Skeletal muscle cell (primary cell): ENCODE measurements around the gene CYLD.

ENCODE experiments used
- DNase-seq: peaks from one replicate; pipeline ENCODE4 v3.0.0-alpha.2; 2010; ENCODE audit warnings: low read depth
- H3K4me3 ChIP-seq: 2 replicates; pipeline ENCODE4 v1.5.1; 2011; ENCODE audit warnings: low read depth, mild to moderate bottlenecking, control low read depth, low read length, moderate library complexity

CYLD gene

DNA sequence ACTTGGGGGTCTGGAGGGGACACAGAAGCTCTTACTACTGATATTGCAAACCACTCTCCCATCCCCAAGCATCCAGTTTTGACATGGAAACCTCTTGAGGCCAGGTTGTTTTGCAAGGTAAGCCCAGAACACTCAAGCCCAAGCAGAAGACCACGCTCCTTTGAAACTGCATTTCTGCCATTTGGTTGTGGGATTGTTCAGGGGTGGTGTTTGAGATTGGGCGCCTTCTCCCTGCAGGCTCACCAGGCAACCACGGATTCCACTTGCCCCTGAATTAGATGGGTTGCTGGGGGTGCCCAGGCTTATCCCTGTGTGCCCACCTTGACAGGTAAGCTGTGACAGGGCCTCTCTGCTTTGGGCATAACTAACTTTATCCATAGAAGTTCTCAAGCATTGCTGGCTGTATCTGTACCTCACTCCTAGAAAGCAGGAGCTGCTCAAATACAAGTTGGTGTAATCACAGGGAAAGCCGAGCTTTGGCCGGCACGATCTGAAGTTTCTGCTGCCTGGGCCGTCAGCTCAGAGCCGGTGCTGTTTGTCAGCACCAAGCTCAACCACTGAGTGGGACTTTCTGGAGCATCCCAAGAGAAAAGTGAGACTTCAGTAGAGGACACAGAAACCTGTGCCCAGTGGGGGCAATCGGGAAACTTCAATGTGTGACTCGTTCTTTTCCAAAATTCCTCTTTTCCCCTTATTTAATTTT, 93.6 kb downstream of the CYLD start:
- no peak for DNase-seq
- H3K4me3 ChIP-seq, result no peak overlapping the region

DNA sequence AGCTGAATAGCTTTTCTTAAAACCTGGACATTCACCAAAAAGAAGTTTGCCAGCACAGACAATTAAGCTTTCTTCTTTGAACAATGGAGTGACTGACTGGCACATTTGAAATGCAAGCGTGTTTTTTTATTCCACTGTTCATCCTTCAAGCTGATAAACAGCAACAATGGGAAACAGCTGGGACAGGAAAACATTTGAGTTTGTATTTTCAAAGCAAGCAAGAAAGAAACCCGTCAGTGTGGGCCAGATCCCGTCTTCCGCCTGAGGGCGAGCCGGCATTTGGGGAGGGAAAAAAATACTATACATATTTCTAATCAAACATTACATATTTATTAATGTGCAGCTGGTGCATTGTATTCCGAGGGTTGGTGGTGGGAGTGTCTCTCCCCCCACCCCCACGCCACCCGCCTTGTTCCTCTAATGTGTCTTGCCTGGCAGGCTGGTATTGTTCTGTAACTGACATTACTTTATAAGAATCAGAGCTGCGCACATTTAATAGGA, 94.3 kb downstream of the CYLD start:
- DNase-seq, result no peak
- H3K4me3 ChIP-seq, result no peak overlapping the region

DNA sequence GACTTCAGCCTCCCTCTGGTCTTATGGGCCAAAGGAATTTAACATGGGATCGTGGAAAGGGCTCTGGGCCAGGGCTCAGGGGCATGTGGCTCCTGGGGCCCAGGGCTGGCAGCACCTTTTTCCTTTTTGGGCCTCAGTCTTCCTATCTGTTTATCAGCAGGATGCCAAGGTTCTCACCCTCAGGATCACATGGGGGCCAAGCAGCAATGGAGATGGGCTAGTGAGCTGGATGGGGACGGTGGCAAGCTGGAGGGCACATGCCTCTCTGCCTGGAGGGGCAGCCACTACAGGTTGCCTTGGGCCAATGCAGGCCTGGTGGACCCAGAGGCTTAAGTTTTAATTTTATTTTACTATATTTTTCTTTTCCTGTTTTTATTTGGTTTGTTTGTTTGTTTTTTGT, 95.4 kb downstream of the CYLD start:
- DNase-seq, result no peak
- no peak overlapping the region for H3K4me3 ChIP-seq

DNA sequence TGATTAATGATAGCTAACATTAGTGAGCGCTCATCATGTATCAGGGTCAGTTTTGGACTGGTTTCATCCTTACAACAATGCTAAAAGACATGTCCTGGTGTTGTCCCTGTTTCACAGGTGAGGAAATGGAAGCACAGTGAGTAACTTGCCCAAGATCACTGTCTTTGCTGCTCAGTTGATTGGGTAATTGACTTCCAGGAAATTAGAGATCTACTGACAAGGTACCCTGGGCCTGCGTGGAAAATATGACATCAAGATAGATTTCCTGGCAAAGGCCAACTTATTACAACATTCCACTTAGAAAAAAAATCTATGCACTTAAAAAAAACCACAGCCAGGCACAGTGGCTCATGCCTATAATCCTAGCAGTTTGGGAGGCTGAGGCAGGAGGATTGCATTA, 96.3 kb downstream of the CYLD start:
- no peak overlapping the region for H3K4me3 ChIP-seq
- DNase-seq, result no peak

DNA sequence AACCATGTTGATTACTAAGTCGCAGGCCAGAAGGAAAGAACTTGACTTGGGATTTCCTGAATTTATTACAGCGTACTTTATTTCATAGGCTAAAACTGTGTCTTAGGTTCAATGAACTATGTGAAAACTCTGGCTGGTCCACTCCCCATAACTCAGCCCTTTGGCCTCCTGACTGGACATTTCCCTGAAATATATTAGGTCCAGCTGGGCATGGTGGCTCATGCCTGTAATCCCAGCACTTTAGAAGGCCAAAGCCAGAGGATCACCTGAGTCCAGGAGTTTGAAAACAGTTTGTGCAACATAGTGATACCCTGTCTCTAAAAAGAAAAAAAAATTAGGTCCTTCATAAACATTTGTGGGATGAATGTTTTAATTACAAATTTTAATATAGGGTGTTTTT, 97.0 kb downstream of the CYLD start:
- no peak overlapping the region for H3K4me3 ChIP-seq
- no peak for DNase-seq

DNA sequence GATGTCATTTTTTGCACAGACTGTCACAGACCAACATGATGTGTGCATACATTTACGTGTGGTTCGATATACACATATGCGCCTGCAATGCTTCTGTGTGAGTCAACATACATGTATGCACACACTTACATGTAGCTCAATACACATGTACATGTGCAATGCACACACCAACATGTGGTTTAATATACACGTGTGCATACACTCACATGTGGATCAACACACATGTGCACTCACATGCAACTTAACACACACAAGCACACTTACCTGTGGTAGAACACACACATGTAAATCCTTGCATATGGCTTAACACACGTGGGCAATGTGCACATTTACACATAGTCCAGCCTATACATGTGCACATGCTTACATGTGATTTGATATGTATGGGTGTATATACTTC, 97.5 kb downstream of the CYLD start:
- no peak overlapping the region for H3K4me3 ChIP-seq
- no peak for DNase-seq

DNA sequence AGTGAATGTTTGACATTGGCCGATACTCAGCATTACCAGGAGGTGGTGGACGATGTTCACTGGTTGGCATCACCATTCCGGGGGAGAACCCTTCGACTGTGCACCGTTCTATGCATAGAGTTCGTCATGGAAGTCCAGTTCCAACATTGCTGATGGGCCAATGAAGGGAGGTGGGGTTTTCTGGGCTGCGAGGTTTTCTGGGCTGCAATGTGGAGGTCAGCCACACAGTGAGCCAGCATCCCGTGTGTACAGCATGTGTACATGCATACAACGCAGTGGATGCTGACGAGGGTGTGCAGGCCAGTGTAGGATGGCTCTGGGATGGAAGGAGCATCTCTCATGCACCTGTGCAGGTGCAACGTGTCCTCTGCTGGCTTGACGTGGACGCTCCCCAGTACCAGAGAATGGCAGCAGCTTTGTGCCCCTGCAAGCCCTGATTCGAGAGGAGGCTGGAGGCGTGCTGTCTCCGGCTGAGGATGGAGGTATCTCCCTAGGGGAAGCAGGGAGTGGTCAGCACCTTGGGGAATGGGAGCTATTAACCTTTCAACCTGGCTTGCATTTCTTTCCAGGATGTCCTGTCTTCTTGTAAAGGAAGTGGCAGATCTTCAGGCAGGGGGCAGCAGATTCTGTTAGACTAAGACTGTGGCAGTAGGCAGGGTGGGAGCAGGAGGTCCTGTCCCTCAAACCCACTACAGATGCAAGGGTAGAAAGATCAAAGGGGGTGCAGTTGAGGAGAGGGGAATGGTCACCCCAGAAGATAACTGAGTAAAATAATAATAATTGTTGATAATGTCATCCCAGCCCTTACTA, 98.2 kb downstream of the CYLD start:
- H3K4me3 ChIP-seq, result no peak overlapping the region
- no peak for DNase-seq

DNA sequence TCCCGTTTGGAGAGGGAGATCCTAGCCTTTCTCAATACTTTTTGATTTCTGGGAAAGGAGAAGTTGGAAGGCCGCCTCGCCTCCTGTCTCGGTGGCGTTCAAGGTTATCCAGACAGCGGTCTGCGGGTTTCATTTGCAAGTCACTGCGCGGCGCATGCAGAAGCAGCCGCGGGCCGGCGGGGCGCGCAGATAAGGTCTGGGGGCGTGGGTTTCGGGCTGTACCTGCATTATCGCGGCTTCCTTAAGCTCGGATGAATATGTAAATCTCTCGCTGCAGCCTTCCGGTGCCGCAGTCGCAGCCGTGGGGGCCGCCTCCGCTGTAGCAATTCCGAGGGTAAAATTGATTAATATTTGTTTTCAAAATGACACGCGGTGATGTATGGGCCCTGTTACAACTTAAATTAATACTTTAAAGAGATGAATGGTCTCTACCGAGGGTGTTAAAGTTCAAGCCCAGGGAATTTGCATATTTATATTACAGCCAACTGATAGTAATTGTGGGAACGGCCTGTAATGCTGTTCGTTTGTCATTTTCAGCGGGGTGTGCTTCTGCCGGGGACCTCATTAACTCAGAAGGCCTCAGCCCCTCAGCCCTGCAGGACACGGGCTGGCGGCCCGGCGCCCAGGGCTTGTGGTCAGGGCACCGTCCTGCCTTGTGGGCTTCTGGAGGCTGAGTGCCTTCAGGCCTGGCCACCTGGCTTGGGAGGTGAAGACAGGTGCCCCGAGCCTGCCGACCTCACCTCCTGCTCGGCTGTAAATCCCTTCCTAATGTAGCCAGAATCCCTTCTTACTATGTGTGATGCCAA, 99.4 kb downstream of the CYLD start:
- H3K4me3 ChIP-seq, result peak overlapping the region; percentile 26
- DNase-seq, result no peak

DNA sequence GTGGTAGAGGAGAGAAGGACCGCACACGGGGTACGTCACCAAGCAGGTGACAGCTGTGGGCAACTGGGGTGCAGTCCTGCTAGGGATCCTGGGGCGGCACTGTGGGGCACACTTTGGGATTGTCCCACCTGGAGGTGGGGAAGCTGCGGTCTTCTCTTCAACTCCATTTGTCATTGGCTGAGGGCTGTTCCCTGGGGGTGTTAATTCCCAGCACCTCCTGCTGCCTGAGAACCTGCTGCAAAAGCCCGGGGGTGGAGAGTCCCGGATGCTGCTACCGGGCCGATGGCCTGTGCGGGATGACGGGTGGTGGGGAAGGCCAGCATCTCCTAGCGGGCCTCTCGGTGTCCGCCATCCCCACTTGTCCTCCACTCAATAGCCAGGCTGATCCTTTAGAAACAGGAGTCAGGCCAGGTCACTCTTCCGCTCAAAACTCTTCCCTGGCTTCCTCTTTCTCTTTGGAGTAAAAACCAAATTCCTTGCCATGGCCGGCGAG, 100.2 kb downstream of the CYLD start:
- DNase-seq, result no peak
- no peak overlapping the region for H3K4me3 ChIP-seq

DNA sequence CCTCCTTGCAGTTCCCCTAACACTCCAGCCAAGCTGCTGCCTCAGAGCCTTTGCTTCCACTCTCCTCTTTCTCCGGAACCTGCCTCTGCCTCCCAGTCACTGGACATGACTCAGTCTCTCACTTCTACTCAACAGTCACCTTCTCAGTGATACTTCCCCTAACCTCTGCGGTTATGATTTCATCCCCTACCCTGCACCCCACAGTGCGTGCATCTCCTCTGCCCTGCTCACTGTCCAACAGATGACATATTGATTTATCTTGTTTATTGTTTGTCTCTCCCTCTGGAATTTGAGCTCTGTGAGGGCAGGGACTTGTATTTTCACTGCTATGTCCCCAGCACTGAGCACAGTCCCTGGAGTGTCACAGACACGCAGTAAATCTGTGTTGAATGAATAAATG, 100.7 kb downstream of the CYLD start:
- no peak overlapping the region for H3K4me3 ChIP-seq
- no peak for DNase-seq

DNA sequence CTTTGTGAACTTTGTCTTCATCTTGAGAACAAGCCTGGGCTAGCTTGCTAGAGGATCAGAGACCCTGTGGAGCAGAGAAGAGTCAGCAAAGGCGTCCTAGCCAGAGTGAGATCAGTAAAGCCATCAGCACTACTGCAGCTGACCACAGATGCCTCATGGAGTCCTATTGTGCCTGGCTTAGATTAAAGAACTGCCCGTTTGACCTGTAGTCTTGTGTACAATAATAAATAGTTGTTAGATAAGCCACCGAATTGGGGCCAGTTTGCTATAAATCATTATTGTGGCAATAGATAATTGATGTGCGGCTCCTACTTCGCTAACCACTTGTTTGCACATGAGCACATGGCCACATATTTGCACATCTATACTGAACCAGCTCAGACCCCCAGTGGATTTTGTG, 103.0 kb downstream of the CYLD start:
- no peak for DNase-seq
- no peak overlapping the region for H3K4me3 ChIP-seq

DNA sequence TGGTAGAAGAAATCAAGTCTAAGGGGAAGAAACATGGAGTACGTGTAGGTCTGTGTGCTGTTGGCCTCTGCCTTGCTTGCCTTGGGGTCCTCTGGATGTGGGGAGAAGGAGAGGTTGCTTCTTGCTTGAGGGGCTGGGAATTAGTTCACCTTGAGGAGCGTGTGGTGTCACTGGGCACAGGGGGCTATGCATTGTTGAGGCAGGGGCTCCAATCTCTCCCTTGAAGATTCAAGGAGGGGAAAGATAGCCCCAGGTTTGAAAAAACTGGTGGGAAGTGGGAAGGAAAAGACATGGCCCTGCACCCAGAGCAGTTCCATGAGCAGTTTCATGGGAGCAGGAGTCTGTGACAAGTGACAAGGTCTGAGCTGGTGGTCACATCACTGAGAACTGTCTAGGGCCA, 103.4 kb downstream of the CYLD start:
- no peak overlapping the region for H3K4me3 ChIP-seq

DNA sequence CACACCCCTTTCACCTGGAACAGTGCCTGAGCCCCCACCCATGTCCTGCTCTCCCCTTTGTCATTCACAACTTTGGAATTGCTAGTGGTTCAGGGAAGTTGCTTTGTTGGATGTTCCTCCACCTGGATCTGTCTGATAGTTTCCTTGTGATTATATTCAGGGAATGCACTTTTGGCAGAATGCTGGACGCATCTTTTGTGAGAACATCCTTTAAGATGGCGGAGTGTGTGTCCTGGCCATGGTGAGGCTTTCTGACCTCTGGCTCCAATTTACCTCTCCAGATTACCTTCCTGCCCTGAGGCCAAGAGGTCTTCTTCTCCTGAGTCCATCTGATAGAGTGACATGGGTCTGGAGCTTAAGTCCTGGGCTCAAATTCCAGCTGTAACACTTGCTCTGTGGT, 104.6 kb downstream of the CYLD start:
- H3K4me3 ChIP-seq, result no peak overlapping the region
- DNase-seq, result no peak

More for the DNA sequence above, 103.4 kb downstream of the CYLD start:
- no peak for DNase-seq

DNA sequence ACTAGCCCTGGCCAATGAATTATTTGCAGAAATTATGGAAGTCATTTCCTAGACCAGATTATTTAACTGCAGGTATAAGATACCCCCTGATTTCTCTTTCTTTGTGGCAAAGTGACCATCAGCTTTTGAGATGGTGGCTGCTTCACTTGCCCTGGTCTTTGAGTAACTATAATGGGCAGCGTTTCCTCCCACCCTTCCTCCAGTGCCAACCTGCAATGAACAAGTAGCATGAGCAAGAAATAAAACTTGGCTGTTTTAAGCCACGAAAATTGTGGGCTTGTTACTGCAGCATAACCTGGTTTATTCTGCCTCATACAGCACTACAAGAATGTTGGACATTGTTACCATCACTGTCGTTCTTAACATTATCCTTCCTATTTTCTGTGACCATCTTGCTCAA, 105.3 kb downstream of the CYLD start:
- DNase-seq, result no peak
- no peak overlapping the region for H3K4me3 ChIP-seq

DNA sequence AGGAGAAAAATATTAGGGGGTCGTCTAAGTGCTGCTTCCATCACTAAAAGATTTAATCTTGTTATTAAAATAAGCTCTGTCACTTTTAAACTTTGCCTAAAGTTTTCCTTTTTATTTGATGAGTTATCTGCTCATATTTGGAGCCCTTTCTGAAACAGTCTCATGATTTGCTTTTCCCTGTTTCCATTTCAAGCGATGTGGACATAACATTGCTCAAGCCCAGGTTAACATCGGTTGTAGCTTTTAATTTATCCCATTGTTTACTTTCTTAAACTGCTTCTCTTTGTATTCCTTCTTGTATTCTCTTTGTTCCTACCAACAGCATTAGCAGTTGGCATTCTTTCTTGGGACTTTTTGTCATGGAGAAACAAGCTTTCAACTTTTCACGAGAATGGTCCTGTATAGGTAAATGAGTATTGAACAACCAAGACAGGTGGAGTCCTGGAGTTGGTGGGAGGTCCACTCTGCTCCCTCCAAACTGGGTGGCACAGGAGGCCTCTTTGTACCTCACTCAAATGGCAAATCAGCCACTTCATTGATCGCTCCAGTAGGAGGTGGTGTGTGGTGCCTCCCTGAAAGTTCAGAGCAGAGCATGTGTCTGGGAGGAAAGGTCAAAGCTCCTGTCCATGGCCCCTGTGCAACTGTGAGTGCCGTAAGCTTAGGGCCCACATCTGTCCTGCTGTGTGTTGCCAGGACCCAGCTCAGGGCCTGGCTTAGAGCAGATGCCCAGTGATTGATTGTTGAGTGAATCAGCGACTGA, 107.0 kb downstream of the CYLD start:
- DNase-seq, result no peak

More for the DNA sequence above, 107.0 kb downstream of the CYLD start:
- H3K4me3 ChIP-seq, result no peak overlapping the region
